Measurements from ENCODE around the gene MUCL3.

DNA sequence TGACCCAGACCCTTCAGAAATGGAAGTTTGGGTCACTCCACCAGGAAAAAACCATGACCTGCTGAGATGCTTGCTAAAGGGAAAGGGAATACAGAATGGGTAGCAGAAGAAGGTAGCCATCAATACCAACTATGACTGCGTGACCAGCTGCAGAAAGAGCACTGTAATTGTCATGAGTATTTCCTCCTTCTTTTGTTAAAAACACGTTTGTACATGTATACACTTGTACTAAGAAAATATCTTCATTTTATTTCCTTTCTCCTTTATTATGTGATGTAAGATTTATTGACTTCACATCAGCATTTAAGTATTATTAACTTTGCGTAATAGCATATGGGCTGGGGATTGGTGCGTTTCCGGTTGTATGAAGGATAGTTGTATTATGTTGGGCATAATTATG is 30.2 kb downstream of the MUCL3 start:
- TF ChIP-seq, protein P1, sequence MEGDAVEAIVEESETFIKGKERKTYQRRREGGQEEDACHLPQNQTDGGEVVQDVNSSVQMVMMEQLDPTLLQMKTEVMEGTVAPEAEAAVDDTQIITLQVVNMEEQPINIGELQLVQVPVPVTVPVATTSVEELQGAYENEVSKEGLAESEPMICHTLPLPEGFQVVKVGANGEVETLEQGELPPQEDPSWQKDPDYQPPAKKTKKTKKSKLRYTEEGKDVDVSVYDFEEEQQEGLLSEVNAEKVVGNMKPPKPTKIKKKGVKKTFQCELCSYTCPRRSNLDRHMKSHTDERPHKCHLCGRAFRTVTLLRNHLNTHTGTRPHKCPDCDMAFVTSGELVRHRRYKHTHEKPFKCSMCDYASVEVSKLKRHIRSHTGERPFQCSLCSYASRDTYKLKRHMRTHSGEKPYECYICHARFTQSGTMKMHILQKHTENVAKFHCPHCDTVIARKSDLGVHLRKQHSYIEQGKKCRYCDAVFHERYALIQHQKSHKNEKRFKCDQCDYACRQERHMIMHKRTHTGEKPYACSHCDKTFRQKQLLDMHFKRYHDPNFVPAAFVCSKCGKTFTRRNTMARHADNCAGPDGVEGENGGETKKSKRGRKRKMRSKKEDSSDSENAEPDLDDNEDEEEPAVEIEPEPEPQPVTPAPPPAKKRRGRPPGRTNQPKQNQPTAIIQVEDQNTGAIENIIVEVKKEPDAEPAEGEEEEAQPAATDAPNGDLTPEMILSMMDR (IDR thresholded peaks at IDR 0.05): no peak
- TF ChIP-seq POLR2AphosphoS5 (IDR thresholded peaks at IDR 0.05) (no peak), POLR2A (IDR thresholded peaks at IDR 0.05) (no peak)

Data from prostate gland (tissue), 2 donors.